SK-N-MC (cell line): ENCODE measurements around the gene MAMSTR.
"Not testable (repeated sequence)": the region's sequence is repeated elsewhere in the genome, so short reads cannot be mapped to it uniquely, and the experiment has no call there.

Experiments
- DNase-seq: peaks from one replicate; pipeline ENCODE4 v3.0.0-alpha.2; 2011; ENCODE audit warnings: low read depth, low spot score
- H3K27ac ChIP-seq: fragments of 200-600 bp; sonication (generic); 2 replicates; pipeline ENCODE4 v1.5.1; 2016; ENCODE audit warnings: mixed run types
- H3K36me3 ChIP-seq: fragments of 200-600 bp; sonication (generic); 2 replicates; pipeline ENCODE4 v1.6.1; 2017; ENCODE audit warnings: antibody characterized with exemption, low read length, mixed read lengths; ENCODE audit not compliant: insufficient read depth
- H3K4me3 ChIP-seq: fragments of 200-600 bp; sonication (generic); 2 replicates; pipeline ENCODE4 v1.5.1; 2016
- H3K9ac ChIP-seq: fragments of 200-600 bp; sonication (generic); 2 replicates; pipeline ENCODE4 v1.8.0; 2017; ENCODE audit warnings: mixed run types, mixed read lengths; ENCODE audit not compliant: insufficient read length
- H3K9me3 ChIP-seq: fragments of 200-600 bp; sonication (generic); 2 replicates; pipeline ENCODE4 v1.6.1; 2017; ENCODE audit warnings: low read depth, mild to moderate bottlenecking, antibody characterized with exemption, low read length, moderate library complexity, mixed read lengths
- EZH2 ChIP-seq: fragments of 200-600 bp; sonication (generic); IDR thresholded peaks from one replicate; pipeline ENCODE4 v1.6.1; 2017; ENCODE audit warnings: antibody characterized with exemption
- FOXP2 ChIP-seq: optimal IDR thresholded peaks from 2 replicates; pipeline ENCODE3; 2011; ENCODE audit warnings: mild to moderate bottlenecking, moderate library complexity; ENCODE audit not compliant: insufficient read depth; ENCODE audit errors: extremely low read length, control extremely low read depth
- POLR2AphosphoS5 ChIP-seq: IDR thresholded peaks from 2 replicates; pipeline ENCODE4 v1.6.1; 2012; ENCODE audit warnings: mild to moderate bottlenecking, low read depth, low read length, borderline replicate concordance

Gene MAMSTR

GRCh38 chr19:48686088-48686487 is 33.4 kb downstream of the MAMSTR start:
- DNase-seq: no peak
- no peak for TF ChIP-seq FOXP2
- TF ChIP-seq EZH2: no peak
- TF ChIP-seq POLR2AphosphoS5: no peak
- H3K27ac ChIP-seq: no peak overlapping the region

GRCh38 chr19:48685583-48685982 is 33.9 kb downstream of the MAMSTR start:
- DNase-seq: no peak
- no peak overlapping the region for H3K27ac ChIP-seq
- no peak overlapping the region for H3K9ac ChIP-seq
- H3K4me3 ChIP-seq: no peak overlapping the region
- H3K9me3 ChIP-seq: no peaks in the 10 kb centered on the region
- TF ChIP-seq POLR2AphosphoS5: no peak
- TF ChIP-seq EZH2: no peak
- TF ChIP-seq FOXP2: no peak
- H3K36me3 ChIP-seq: no peaks in the 10 kb centered on the region

More at GRCh38 chr19:48686088-48686487, 33.4 kb downstream of the MAMSTR start:
- Histone ChIP-seq H3K4me3 (no peak overlapping the region), H3K9ac (no peak overlapping the region), H3K36me3 (no peaks in the 10 kb centered on the region), H3K9me3 (no peaks in the 10 kb centered on the region)

GRCh38 chr19:48683349-48683748 is 36.2 kb downstream of the MAMSTR start:
- H3K27ac ChIP-seq: no peak overlapping the region
- no peak overlapping the region for H3K4me3 ChIP-seq
- no peak for DNase-seq

GRCh38 chr19:48681127-48681470 is 38.4 kb downstream of the MAMSTR start:
- no peaks in the 10 kb centered on the region for H3K9me3 ChIP-seq
- TF ChIP-seq FOXP2 (no peak), EZH2 (no peak), POLR2AphosphoS5 (no peak)
- H3K4me3 ChIP-seq: no peak overlapping the region
- no peaks in the 10 kb centered on the region for H3K36me3 ChIP-seq
- DNase-seq: no peak
- H3K9ac ChIP-seq: no peak overlapping the region
- no peak overlapping the region for H3K27ac ChIP-seq

More at GRCh38 chr19:48683349-48683748, 36.2 kb downstream of the MAMSTR start:
- H3K9me3 ChIP-seq: no peaks in the 10 kb centered on the region
- no peaks in the 10 kb centered on the region for H3K36me3 ChIP-seq
- no peak overlapping the region for H3K9ac ChIP-seq
- no peak for TF ChIP-seq EZH2

- Histone ChIP-seq H3K9ac (no peak overlapping the region), H3K9me3 (no peaks in the 10 kb centered on the region), H3K4me3 (no peak overlapping the region), H3K36me3 (no peaks in the 10 kb centered on the region), H3K27ac (no peak overlapping the region)
- no peak for DNase-seq
- TF ChIP-seq EZH2: no peak
Measured at GRCh38 chr19:48680436-48681126, 38.9 kb downstream of the MAMSTR start.

GRCh38 chr19:48680006-48680405 is 39.5 kb downstream of the MAMSTR start:
- not testable (repeated sequence) for H3K9ac ChIP-seq, H3K36me3 ChIP-seq, DNase-seq, H3K27ac ChIP-seq, H3K9me3 ChIP-seq, H3K4me3 ChIP-seq

- Histone ChIP-seq H3K27ac (no peak overlapping the region), H3K9me3 (no peaks in the 10 kb centered on the region), H3K9ac (no peak overlapping the region), H3K4me3 (no peak overlapping the region), H3K36me3 (no peaks in the 10 kb centered on the region)
- DNase-seq: no peak
- no peak for TF ChIP-seq FOXP2
- no peak for TF ChIP-seq EZH2
- no peak for TF ChIP-seq POLR2AphosphoS5
Measured at GRCh38 chr19:48678201-48678600, 41.3 kb downstream of the MAMSTR start.

- DNase-seq: no peak
- no peak for TF ChIP-seq FOXP2
- TF ChIP-seq EZH2: no peak
- TF ChIP-seq POLR2AphosphoS5: no peak
- H3K36me3 ChIP-seq: no peaks in the 10 kb centered on the region
Measured at GRCh38 chr19:48676887-48677286, 42.6 kb downstream of the MAMSTR start.

GRCh38 chr19:48676487-48676886 is 43.0 kb downstream of the MAMSTR start:
- Histone ChIP-seq H3K4me3 (no peak overlapping the region), H3K27ac (no peak overlapping the region), H3K9ac (no peak overlapping the region), H3K36me3 (no peaks in the 10 kb centered on the region), H3K9me3 (no peaks in the 10 kb centered on the region)
- no peak for DNase-seq
- TF ChIP-seq POLR2AphosphoS5: no peak
- TF ChIP-seq EZH2: no peak
- no peak for TF ChIP-seq FOXP2

More at GRCh38 chr19:48676887-48677286, 42.6 kb downstream of the MAMSTR start:
- H3K9me3 ChIP-seq: no peaks in the 10 kb centered on the region
- no peak overlapping the region for H3K9ac ChIP-seq
- no peak overlapping the region for H3K4me3 ChIP-seq
- H3K27ac ChIP-seq: no peak overlapping the region
